Measurements from ENCODE around the gene AR.
"Not testable (repeated sequence)": the region's sequence is repeated elsewhere in the genome, so short reads cannot be mapped to it uniquely, and the experiment has no call there.

Gene AR

DNA sequence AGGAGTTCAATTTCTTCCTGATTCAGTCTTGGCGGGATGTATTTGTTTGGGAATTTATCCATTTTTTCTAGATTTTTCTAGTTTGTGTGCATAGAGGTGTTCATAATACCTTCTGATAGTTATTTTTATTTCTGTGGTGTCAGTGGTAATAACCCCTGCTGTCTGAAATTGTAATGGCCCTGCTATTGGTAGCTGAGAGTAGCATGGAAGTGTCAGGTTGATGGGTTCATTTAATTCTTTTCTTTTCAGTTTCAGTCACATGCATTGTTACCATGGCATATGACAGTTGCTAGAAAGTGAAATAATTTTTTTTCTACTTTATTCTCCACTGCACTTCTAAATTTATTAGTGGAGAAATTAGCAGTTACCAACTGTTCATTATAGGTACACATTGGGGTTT, 20.7 kb downstream of the AR start:
- DNase-seq, result no peak

DNA sequence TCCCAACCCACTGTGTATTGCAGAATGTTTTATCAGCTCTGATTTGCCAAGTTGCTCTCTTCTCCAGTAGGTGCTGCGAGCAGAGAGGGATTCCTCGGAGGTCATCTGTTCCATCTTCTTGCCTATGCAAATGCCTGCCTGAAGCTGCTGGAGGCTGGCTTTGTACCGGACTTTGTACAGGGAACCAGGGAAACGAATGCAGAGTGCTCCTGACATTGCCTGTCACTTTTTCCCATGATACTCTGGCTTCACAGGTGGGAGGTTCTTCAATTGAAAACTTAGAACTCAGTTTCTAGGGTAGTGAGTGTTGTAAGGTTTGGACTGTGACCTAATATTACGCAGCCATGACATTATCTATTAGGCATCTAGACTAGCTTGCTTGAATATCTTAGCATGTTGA, 24.9 kb downstream of the AR start:
- no peak for DNase-seq

DNA sequence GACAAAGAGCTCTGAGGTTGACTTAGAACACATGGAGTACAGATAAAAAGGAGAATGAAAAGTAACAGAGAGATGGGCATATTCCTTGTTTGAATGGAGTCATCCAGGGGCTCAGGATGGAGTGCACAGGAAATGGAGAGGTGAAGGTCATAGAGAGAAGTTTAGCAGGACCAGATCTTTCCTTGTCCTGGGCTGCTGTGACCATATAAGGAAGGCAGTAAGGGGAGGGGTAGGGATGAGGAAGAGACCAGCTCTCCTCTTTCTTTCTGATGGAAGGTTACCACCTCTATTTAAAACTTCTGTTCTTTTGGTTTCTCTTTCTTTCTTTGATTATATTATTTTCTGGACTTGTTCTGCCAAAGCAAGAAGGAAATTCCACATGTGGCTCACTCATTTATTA, 27.0 kb downstream of the AR start:
- DNase-seq, result no peak

DNA sequence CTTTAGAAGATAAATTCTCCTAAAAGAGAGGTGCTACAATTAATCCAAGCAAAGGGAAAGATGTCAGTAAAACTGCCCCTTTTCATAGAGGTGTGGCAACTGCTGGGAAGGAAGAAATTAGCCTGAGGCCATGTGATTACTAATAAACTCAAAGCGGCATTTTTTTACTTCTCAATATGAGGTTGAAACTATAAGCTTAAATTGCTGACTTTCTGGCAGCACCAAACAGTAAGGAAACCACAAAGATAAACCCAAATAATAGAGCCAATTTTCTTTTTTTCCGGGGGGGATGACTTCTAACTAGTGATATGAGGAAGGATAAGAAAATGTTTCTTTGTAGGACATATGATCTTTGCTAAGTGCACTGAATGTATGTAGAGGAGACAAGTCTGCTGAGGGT, 30.9 kb downstream of the AR start:
- no peak for DNase-seq

DNA sequence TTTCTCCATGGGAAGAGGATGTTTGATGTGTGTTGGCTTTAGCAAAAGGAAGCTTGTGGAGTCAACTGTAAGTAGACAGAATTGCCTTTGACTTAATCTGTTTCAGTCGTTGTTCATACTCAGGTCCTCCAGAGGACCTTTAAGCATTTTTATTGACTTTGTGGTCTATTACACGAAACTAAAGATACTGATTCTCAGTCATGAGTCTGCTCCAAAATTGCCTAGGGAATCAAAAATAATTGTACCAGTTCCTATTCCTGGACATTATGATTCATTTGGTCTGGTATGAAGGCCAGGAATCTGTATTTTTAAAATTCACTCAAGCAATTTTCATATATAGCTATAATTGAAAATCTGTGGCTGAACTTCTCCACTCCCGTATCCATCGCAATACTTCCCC, 38.6 kb downstream of the AR start:
- no peak for DNase-seq

DNA sequence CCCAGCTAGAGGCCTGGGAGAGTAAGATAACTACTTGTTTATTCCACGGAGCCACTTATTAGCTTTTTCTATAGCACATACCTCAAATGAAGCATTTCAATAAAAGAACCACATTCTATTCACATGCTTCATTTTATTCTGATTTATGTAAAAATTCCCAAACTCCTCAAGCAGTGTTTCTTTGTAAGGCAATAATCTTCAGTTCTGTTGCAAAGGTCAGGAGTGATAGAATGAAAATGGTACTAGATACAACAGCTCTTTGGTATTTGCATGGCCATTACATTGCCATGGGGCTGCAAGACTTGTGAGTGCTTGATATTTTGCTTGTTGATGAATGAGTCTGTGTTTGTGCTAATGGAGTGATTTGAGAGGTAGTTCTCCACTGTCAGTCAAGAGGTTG, 39.4 kb downstream of the AR start:
- no peak for DNase-seq

DNA sequence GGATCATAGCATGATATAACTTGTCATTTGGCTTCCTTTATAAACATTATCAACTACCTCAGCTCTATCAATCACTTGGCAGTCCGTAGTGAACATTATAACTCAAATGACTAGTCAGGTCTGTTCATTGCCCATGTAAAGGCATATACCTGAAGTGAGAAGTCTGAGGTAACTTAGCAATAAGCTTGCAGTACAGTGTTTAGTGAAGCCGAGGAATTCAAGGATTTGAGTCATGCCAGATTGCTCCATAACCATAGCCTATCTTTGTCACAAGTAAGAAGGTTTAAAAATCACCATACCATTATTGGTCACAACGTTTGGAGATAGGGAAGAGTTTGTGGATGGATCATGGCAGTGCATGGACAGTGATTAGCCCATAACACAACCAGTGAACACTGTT, 41.6 kb downstream of the AR start:
- no peak for DNase-seq

DNA sequence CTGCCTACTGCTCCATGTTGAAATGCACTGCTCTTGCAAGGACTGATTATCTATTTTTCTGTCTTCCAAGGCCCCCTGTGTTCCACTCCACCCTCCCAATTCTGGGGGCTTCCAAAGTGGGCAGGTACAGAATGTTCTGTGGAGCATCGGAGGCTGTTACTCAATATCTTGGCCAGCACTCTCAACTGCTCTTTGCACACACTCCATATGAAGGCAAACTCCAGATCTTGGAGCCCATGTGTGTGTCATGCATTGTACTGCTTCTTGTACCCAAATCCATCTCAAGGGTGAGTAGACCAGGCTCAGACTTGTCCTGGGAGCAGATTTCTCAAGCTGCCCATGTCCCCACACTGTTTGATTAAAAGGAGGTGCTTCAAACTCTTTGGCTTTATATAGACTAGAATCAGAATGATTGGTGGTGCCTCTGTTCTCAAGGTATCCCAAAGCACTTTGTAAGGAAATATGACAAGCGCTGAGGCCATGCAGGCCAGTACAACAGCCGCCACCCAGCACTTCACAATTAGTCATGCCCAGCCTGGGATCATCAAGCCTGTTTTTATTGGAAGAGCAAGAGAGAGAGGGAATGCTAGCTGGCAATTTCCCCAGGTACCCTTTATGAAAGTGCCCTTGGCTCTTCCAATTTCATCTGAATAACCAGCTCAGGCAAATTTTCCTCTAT, 44.3 kb downstream of the AR start:
- DNase-seq, result no peak

DNA sequence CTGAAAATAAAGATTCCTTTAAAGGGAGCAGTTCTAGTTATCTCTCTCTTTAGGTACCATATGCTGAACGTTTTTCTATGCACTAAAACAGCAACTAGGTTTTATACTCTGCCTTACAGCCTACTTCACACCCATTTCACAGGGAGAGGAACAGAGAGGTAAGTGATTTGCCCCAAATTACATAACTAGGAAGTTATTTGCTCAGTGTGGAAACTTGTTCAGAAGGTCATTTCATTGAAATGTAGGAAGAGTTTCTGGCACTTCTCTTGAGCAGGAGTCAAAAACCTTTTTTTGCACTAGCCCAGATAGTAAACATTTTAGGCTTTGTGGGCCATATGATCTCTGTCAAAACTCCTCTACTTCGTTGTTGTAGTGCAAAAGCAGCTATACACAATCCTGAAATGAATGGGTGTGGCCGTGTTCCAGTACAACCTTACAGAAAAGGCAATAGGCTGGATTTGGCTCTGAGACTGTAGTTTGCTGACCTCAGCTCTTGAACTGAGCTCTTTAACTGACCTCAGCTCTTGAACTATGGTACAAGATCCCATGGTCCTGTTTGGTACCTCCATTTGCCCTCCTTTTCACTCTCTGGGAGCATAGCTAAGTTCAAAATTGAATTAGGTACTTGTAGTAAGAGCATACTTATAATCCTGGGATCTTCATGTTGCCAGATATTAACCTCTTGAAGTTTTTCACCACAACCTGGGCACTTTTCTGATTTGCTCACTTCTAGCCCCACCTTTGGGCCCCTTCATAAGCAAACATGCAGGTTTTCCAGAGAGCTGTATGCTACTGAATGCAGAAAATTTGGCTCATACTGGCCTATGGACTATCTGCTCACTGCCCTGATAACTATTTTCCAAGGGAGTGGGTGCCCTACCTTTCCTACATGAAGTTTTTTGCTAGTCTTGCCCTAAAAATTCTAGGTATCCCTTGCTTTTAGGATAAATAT, 53.3 kb downstream of the AR start:
- no peak for DNase-seq

DNA sequence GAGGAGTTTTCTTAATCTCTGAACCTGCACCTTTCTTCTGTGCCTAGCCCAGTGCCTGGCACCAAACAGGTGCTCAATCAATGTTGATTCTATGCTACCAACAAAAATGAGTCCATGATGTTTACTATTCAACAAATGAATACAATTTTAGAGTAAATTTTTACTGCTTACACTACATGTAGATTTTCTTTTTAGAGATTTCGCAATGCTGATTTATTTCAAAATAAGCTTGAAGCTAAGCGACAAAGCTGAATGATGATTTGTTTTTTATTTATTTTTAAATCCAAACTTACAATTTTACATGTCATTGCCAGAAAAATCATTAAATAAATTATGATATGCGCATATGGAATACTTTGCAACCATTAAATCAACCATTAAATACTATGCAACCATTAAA, 55.7 kb downstream of the AR start:
- no peak for DNase-seq

DNA sequence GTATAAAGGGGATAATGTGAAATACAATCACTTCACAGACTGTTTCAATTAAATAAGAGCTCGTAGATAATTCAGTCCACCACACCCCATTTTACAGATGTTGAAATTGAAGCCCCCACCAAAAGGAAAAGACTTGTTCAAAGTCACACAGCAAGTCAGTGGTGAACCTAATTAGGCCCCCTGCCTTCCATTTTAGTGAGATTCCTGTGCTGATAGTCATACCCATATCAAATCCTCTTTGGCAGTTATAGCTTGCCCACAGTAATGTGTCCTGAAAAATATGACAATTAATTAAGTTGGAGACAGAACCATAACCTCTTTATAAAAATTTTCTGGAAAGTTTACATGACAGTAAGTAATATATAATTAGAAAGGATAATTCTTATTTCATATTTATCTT, 58.0 kb downstream of the AR start:
- peak; percentile 52 for DNase-seq

DNA sequence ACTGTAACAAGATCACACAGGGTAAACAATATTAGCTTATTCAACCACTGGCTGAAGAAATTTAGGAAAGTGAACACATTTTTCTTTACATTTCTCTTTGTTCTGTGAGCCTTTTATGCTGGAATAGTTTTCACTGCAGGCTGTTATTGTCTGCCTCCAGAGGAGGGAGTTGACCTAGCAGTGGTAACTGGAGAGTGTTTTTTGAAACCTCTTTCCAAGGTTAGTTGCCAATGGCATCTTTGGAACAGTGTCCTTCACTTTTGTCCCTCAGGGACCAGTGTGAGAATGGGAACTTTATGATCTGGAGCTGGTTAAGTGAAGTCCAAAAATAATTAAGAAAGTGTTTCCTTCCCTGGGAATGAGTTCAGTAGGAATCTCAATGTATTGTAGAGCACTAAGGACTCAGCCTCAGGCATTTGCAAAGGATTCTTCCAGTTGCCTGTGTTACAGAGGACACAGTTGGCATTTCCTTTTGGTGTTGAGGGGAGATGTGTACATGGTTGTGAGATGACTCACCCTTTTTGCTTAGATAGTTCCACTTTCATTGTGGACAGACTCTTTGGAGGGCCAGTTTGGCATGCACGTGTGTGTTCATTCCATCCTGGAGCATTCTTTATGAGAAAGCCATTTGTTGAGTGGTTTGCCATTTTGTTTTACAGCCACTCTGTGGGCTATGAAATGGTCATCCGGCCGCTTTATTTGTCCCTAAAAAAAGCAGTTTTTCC, 61.3 kb downstream of the AR start:
- DNase-seq, result peak; percentile 88

DNA sequence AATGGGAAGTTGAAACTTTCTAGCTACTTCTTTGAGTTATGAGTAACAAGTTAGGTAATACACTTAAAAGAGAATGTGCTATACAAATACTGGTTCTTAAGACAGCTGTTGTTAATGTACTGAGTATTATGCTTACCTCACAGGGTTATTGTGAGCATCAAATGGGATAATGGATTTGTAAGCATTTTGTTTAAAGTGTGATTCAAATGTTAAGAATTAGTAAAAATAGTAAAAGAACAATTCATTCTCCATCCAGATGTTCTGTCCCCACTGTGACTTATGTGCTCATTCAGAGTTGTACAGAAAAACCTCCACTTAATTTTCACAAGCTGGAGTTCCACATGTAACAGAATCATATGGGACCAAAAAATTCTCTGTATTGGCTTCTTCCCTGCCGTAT, 63.6 kb downstream of the AR start:
- DNase-seq, result peak; percentile 79

DNA sequence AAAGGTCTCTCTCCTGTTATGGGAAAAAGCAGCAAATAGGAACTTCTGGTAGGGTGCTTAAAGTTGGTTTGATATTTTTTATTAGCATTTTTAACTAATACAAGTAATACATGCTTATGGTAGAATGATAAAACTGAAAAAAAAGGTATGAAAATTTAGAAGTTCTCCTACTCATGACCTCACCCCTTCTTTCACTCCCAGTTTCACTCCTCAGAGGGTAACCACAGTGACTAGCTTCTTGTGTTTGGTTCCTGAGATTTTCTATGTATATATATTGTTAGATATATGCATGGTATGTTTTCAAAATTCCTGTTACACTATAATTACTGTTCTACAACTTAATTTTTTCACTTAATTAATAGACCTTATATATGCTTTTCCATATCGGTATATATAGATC, 66.5 kb downstream of the AR start:
- no peak for DNase-seq

DNA sequence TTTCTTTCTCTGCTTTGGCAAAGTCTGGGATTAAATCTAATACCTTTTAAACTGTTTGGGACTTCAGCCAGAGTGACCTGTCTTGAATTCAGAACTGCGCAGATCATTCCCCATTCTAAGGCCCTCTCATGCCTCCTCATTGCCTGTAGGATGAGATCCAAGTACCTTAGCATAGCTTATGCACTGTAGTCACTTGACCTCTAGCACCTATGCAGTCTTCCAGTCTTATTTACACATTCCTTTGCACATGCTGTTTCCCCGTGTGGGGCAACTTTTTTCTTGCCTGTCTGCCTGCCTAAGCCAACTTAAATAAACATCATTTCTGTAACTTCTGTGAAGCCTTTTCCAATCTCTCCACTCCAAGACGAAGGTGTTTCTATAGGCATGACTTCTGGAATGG, 68.4 kb downstream of the AR start:
- DNase-seq, result peak; percentile 75

DNA sequence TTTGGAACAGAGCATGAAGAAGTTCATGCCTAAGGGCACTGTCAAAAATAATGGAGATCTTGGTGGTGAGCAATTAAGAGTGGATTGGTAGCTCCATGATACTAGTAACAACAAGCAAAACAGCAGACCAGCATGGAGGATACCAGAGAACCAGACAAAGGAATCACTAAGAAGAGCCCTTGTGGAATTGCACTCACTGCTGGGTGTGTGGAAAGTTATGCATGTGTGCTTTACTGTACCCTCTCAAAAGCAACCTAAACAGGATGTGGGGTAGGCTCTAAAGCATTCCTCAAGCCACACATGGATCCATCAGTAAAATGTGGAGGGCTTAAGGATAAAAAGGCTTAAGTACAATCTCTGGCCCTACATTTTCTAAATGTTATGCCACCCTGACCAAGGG, 69.5 kb downstream of the AR start:
- DNase-seq, result peak; percentile 49

DNA sequence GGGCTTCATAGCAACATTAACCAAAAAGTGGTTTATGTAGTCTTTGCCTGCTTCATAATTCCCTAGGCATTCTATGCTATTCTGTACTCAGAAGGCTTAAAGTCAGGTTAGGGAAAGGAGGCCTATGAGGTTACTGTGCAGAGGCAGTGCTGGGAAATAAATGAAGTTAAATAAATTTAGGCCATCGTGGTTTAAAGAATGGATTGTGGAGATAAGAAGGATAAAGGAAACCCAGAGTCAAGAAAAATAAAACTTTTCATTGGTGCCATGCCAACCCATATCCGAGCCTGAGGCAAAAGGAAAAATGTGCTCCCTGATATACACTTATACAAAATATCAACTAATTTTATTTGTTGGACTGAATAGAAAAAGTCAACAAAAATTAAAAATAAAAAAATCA, 70.2 kb downstream of the AR start:
- DNase-seq, result no peak

DNA sequence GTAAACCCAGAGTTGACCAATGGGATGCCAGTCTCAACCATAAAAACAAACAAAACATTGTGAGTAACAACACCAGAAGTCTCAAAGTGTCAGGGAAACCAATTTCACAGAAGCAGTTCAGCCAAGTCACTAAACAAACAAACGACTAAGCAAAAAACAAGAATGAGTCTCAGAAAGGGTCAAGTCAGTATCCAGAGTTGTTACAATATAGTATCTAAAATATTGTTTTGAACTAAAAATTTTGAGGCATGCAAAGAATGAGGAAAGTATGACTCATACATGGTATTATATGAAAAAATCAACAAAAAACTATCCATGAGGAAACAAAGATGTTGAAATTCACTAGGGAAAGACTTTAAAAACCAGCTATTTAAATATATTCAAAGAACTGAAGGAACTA, 70.6 kb downstream of the AR start:
- DNase-seq, result peak; percentile 87

DNA sequence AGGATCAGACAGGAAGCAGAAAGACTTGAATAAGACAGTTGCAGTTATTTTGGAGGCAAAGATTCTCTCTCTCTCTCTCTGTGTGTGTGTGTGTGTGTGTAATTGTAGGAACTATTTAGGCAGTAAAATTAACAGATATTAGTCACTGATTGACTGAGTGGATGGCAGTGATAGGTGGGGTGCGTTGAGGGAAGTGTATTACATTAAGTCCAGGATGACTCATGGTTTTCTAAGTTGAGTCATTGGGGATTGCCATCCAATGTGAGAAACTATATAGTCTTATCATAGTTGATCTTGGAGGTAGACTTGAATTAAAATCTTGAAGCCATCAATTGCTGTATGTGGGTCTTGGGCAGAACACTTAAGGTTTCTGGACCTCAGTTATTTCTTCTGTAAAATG, 75.4 kb downstream of the AR start:
- DNase-seq, result peak; percentile 83

DNA sequence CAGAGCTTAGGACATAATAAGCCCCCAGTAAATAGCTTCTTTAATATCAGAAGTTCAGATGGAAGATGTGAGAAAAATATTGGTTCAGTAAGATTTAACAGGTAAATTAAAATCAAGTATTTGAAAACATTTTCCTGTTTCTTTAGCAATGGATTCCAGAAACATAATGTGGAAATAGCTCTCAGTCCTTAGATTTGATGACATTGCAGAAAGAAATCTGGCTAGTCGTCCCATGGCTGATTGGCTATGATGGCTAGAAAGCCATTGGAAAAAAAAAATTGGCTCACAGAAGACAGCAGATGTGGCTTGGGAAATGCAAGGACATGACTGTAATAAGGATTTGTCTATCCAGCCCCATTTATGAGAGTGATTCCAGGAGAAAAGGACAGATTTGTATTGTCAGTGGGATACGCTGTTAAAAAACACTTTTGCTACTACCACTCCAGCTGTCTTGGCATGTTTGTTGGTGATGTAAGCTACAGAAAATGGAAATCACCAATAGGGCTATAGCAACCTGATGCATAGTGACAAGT, 78.3 kb downstream of the AR start:
- DNase-seq, result no peak

DNA sequence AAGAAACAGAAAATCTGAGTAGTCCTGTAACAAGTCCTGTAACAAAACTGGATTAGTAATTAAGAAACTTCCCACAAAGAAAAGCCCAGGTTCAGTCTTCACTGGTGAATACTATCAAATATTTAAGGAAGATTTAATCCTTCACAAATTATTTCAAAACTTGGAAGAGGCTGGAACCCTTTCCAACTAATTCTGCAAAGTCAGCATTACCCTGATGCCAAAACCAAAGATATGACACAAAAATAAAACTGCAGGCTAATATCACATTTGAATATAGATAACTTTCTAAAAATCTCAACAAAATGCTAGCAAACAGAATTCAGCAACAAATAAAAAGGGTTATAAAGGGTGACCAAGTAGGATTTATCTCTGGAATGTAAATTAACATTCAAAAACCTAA, 80.5 kb downstream of the AR start:
- DNase-seq, result no peak

DNA sequence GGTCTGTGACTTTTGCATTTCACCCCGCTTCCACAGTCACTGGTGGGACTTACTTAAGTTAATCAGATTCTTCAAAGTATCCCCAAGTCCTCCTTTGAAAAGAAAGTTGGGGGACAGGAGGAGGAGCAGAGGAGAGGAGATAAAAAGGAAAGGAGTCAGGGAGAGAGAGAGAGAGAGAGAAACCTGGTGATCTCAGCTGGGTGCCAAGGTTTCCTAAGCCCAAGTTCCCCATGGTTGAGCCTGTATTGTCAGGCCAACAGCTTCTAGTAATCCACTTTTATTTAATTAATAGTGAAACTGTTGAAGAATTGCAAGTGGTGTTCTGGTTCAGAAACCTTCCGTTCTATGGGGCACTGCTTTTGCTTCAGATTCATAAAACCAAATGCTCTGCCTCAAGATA, 91.6 kb downstream of the AR start:
- DNase-seq, result no peak

DNA sequence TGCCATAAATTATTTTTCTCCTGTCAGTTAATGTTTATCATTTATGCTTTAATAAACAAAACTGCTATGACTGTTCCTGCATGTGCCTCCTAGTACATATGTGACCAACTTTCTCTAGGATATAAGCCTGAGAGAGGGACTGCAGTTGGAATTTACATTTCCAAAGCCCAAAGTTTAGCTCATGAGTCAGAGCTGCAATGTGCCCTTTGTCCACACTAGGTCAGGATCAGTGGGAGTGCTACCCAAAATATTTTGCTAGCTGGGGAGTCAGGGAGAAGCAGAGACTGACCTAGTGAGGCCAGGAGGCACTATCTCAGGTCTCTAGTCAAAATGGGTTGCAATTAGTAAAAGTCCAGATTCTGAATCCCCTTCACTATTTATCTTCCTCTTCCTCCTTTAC, 92.7 kb downstream of the AR start:
- peak; percentile 69 for DNase-seq

DNA sequence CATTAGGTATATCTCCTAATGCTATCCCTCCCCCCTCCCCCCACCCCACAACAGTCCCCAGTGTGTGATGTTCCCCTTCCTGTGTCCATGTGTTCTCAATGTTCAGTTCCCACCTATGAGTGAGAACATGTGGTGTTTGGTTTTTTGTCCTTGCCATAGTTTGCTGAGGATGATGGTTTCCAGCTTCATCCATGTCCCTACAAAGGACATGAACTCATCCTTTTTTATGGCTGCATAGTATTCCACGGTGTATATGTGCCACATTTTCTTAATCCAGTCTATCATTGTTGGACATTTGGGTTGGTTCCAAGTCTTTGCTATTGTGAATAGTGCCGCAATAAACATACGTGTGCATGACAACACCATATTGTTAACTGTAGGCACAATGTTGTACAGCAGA, 93.5 kb downstream of the AR start:
- DNase-seq, result not testable (repeated sequence)
